ENCODE measurements around the gene CACFD1. TPM values are rescaled to one million over a fixed set of nuclear protein-coding genes. Genes with fewer than 3 reads are reported as not detected.

The CACFD1 gene
- total and polyA plus RNA-seq, 12 donors: 8.8 to 17.3 (median 10.8) TPM

DNA sequence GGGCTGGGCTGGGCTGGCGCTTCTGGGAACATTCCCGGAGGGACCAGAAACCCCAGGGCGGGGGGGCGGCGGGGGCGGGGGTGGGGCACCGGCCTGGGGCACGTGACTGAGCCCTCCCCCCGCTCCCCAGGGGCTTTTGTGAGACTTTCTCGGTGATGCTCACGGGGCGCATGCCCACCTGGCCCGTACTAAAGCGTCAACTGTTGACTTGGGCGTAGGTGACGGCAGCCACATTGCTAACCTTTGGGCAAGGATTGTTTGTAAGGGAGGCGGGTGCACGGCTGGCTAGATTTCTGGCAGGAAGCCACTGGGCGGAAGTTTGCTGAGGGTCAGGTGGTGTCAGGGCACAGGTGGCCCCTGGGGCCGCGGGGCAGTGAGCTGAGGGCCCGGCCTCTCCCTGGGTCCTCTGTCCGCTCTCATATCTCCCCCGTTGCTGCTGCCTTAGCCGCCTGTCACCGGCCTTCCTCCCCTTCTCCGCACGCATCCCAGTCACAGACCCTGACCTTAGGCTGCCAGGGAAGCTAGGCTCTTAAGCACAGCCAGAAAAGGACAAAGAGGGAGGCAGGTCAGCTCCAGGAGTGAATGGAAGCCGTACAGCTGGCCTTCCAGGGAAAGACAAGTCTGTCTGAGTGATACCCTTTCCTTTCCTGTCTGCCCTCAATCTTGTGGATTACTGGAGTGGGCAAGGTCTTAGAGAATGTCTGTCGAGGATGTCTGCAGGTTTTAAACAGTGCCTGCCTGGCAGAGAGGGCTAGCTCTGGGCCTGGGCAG lies 812 bp downstream of the CACFD1 start:
- Histone ChIP-seq H3K27me3 (no peaks in the 10 kb centered on the region), H3K27ac (peak overlapping the region; percentile 68 to 97 (median 92)), H3K4me3 (peak overlapping the region; percentile 45 to 94 (median 86)), H3K36me3 (peaks cover 0 to 8% (median 0%) of the 10 kb centered on the region in 9 donors), H3K9me3 (no peaks in the 10 kb centered on the region), H3K4me1 (peaks cover 4 to 19% (median 16%) of the 10 kb centered on the region in 9 donors)
- 11 to 14% methylated on average over 21 to 29 of the region's 30 CpGs for WGBS, 2 donors
- ATAC-seq (peak; percentile 0 to 45 (median 6)), DNase-seq (peak in 1 of 2 donors; percentile 59)
- TF ChIP-seq, protein P1, sequence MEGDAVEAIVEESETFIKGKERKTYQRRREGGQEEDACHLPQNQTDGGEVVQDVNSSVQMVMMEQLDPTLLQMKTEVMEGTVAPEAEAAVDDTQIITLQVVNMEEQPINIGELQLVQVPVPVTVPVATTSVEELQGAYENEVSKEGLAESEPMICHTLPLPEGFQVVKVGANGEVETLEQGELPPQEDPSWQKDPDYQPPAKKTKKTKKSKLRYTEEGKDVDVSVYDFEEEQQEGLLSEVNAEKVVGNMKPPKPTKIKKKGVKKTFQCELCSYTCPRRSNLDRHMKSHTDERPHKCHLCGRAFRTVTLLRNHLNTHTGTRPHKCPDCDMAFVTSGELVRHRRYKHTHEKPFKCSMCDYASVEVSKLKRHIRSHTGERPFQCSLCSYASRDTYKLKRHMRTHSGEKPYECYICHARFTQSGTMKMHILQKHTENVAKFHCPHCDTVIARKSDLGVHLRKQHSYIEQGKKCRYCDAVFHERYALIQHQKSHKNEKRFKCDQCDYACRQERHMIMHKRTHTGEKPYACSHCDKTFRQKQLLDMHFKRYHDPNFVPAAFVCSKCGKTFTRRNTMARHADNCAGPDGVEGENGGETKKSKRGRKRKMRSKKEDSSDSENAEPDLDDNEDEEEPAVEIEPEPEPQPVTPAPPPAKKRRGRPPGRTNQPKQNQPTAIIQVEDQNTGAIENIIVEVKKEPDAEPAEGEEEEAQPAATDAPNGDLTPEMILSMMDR (IDR thresholded peaks at IDR 0.05): no peak
- intact Hi-C loops (cut with DNase I): no loop called here

DNA sequence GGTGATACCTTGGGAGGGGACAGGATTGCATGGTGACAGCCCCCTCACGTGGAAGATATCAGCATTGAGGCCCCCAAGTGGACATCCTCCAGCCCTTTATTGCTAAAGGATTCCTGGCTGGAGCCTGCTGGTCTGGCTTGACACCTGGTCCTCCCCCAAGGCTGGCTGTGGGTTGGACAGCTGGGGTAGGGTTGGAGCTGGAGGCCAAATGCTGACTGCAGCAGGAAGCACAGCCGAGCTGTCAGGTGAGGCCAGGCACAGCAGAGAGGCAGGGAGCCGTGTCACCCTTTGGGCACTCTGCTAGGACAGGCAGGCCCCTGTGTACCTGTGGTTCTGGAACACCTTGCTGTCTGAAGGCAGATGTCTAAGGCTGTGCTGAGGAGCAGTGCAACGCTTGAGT lies 2.2 kb downstream of the CACFD1 start:
- ATAC-seq: no peak
- Histone ChIP-seq H3K4me1 (peaks cover 4 to 19% (median 16%) of the 10 kb centered on the region in 9 donors), H3K27ac (no peak overlapping the region), H3K9me3 (no peaks in the 10 kb centered on the region), H3K27me3 (no peaks in the 10 kb centered on the region), H3K4me3 (no peak overlapping the region), H3K36me3 (peaks cover 0 to 15% (median 0%) of the 10 kb centered on the region in 9 donors)
- intact Hi-C loops (cut with DNase I): no loop called here
- TF ChIP-seq, protein P1 (IDR thresholded peaks at IDR 0.05): no peak
- 78% methylated on average over 4 of the region's 4 CpGs for WGBS, 2 donors
- DNase-seq: no peak

DNA sequence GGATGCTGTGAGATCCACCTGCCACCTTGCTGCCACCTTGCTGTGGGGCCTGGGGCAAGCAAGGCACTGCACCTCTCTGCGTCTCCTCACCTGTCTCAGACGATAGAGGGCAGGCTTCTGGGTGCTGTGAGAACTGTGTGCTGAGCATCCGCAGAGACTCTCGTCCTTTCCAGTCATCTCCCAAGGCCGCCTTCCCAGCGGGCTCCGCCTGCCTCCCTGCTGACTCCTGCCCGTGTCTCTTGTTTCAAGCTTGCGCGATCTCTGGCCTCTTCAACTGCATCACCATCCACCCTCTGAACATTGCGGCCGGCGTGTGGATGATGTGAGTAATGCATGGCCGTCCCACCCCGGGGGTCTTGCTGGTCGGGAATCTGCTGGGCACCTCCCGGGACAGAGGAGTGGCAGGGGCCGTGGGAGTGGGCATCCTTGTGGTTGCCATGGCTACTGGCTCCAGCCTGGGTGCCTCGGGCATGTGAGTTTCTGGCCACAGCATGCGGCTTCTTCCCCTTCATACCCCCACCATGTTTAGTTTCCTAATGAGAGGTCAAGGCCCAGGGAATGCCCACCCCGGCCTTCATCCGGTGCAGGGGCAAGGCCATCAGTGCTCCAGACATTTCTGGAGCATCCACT lies 3.6 kb downstream of the CACFD1 start:
- peaks cover 0 to 19% (median 0%) of the 10 kb centered on the region in 9 donors for H3K36me3 ChIP-seq
- no peak for DNase-seq
- peaks cover 4 to 19% (median 16%) of the 10 kb centered on the region in 9 donors for H3K4me1 ChIP-seq
- TF ChIP-seq, protein P1 (IDR thresholded peaks at IDR 0.05): no peak
- 91% methylated on average over 22 of the region's 22 CpGs for WGBS, 2 donors
- H3K27me3 ChIP-seq: no peaks in the 10 kb centered on the region
- intact Hi-C loops (cut with DNase I): no loop called here
- no peaks in the 10 kb centered on the region for H3K9me3 ChIP-seq
- H3K27ac ChIP-seq: no peak overlapping the region
- H3K4me3 ChIP-seq: no peak overlapping the region
- ATAC-seq: no peak

DNA sequence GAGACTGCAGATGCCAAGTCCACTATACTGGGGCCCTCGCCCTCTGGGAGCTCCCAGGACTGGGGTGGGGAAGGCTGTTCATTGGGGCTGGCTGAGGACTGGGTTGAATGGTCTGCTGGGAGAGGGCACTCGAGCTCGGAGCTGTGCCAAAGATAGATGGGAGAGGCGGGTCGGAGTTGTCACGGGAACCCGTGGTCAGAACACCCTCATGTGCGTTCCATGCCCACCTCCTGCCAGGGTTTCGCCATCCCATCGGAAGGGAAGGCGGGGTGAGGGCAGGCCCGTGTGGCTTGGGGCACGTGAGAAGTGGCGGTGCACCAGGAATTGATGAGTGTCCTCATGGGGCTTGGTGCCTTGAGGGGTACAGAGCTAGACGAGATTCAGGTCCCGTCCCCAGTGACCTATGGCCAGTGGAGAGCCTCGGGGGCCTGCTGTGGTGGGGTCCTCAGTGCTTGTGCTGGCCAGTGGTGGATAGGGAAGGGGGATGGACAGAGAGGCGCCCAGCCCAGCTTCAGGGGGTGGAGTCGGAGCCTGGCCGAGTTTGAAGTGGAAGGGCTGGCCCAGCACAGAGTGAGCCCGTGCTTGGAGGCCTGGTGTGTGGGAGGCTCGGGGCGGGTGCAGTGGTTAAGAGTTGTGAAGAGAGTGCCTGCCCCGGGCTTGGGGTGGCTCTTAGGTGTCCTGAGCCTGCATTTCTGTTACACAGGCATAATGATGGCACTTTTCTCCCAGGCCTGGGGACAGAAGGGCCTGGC lies 4.3 kb downstream of the CACFD1 start:
- peaks cover 0 to 26% (median 0%) of the 10 kb centered on the region in 9 donors for H3K36me3 ChIP-seq
- TF ChIP-seq, protein P1 (IDR thresholded peaks at IDR 0.05): no peak
- intact Hi-C loops (cut with DNase I): no loop called here
- no peak overlapping the region for H3K27ac ChIP-seq
- WGBS, 2 donors: 85 to 89% methylated on average over 24 of the region's 24 CpGs
- peaks cover 4 to 16% (median 13%) of the 10 kb centered on the region in 9 donors for H3K4me1 ChIP-seq
- H3K27me3 ChIP-seq: no peaks in the 10 kb centered on the region
- ATAC-seq (no peak), DNase-seq (no peak)
- no peaks in the 10 kb centered on the region for H3K9me3 ChIP-seq
- H3K4me3 ChIP-seq: no peak overlapping the region

Data from heart right ventricle (tissue), 16 donors.